EL (cell line): ENCODE results near the gene RPL3.
A peak's percentile ranks its signal among the peaks of the same experiment; 100 is the strongest.

Experiments
- DNase-seq: peaks from one replicate; pipeline ENCODE4 v3.0.0-alpha.2; 2016

RPL3 gene

GRCh38 chr22:39297490-39298240 is 21.8 kb downstream of the RPL3 start:
- DNase-seq: peak; percentile 22

GRCh38 chr22:39296981-39297489 is 22.4 kb downstream of the RPL3 start:
- no peak for DNase-seq

- no peak for DNase-seq
These were observed 22.9 kb downstream of the RPL3 start for GRCh38 chr22:39296535-39296934.

- no peak for DNase-seq
These were observed 24.6 kb downstream of the RPL3 start for GRCh38 chr22:39294571-39295468.

- DNase-seq: no peak
These were observed 25.6 kb downstream of the RPL3 start for GRCh38 chr22:39293766-39294368.

GRCh38 chr22:39292561-39293074 is 26.8 kb downstream of the RPL3 start:
- peak; percentile 98 for DNase-seq

GRCh38 chr22:39292031-39292462 is 27.4 kb downstream of the RPL3 start:
- DNase-seq: no peak

GRCh38 chr22:39291523-39291922 is 27.9 kb downstream of the RPL3 start:
- DNase-seq: no peak

GRCh38 chr22:39290724-39291161 is 28.7 kb downstream of the RPL3 start:
- DNase-seq: peak; percentile 58

- DNase-seq: no peak
These were observed 29.3 kb downstream of the RPL3 start for GRCh38 chr22:39289975-39290720.

- DNase-seq: no peak
These were observed 29.9 kb downstream of the RPL3 start for GRCh38 chr22:39289533-39289932.

- DNase-seq: no peak
These were observed 31.1 kb downstream of the RPL3 start for GRCh38 chr22:39288135-39288898.

GRCh38 chr22:39287076-39287725 is 32.2 kb downstream of the RPL3 start:
- DNase-seq: no peak

GRCh38 chr22:39284983-39285382 is 34.4 kb downstream of the RPL3 start:
- no peak for DNase-seq

- DNase-seq: no peak
These were observed 35.1 kb downstream of the RPL3 start for GRCh38 chr22:39284142-39284980.

GRCh38 chr22:39283322-39284141 is 35.9 kb downstream of the RPL3 start:
- peak; percentile 92 for DNase-seq

GRCh38 chr22:39282645-39283321 is 36.6 kb downstream of the RPL3 start:
- peak; percentile 55 for DNase-seq

- no peak for DNase-seq
These were observed 38.3 kb downstream of the RPL3 start for GRCh38 chr22:39281126-39281525.
